ENCODE measurements around the gene NUDT14.

NUDT14 gene

DNA sequence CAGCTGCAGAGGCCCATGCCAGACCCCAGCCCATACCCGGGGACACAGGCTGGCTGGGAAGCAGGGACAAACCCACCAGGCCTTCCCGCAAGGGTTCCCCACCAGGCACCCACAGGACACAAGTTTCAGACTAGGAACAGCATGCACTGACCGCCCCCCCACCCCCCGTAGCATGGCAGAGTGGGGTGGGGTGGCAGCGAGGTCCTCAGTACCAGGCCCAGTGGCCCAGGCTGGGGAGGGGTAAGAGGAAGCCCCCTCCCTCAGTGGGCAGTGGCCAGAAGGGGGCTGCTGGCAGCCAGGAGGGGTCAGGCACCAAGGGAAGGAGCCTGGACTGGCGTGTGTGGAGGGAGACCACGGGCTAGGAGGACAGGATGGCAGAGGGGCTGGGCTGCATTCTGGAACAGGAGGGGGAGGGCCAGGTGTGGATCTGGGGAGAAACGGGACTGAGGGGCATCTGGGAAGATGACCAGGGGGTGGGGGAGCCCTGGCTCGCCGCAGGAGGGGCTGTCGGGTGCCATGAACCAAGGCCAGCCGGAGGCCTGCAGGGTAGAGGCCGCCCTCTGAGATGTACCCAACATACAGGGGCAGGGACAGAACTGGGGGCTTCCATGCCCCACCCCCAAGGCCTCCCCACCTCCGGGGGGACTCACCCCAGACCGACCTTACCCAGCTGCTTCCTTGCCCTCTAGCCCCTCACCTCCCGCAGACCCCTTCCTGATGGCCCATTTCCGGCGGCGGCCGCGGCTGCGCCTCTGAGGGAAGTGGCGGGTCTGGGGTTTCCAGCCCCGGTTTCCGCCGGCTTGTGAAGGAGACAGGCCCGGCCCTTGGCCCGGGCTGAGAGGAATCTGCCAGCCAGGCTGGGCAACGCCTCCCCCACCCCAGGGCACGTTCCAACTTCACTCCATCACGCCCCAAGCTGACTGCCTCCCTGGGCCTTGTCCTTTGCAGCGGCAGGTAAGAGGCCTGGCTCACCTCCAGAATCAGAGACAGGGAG is 6.9 kb downstream of the NUDT14 start:
- TF ChIP-seq MYC (IDR thresholded peaks at IDR 0.05; ENCODE audit: low read depth, low read length), result no peak
- TF ChIP-seq, protein P1, sequence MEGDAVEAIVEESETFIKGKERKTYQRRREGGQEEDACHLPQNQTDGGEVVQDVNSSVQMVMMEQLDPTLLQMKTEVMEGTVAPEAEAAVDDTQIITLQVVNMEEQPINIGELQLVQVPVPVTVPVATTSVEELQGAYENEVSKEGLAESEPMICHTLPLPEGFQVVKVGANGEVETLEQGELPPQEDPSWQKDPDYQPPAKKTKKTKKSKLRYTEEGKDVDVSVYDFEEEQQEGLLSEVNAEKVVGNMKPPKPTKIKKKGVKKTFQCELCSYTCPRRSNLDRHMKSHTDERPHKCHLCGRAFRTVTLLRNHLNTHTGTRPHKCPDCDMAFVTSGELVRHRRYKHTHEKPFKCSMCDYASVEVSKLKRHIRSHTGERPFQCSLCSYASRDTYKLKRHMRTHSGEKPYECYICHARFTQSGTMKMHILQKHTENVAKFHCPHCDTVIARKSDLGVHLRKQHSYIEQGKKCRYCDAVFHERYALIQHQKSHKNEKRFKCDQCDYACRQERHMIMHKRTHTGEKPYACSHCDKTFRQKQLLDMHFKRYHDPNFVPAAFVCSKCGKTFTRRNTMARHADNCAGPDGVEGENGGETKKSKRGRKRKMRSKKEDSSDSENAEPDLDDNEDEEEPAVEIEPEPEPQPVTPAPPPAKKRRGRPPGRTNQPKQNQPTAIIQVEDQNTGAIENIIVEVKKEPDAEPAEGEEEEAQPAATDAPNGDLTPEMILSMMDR (IDR thresholded peaks at IDR 0.05; ENCODE audit: low read depth, low read length), result no peak
- no peak for TF ChIP-seq POLR2A (IDR thresholded peaks at IDR 0.05; ENCODE audit: extremely low read depth, insufficient read length)
- TF ChIP-seq, protein P2, sequence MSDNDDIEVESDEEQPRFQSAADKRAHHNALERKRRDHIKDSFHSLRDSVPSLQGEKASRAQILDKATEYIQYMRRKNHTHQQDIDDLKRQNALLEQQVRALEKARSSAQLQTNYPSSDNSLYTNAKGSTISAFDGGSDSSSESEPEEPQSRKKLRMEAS (IDR thresholded peaks at IDR 0.05; ENCODE audit: low read depth, low read length), result no peak
- no peak overlapping the region for H3K4me3 ChIP-seq (ENCODE audit: low read depth, low read length)
- DNase-seq (ENCODE audit: low read depth), result peak; percentile 48

DNA sequence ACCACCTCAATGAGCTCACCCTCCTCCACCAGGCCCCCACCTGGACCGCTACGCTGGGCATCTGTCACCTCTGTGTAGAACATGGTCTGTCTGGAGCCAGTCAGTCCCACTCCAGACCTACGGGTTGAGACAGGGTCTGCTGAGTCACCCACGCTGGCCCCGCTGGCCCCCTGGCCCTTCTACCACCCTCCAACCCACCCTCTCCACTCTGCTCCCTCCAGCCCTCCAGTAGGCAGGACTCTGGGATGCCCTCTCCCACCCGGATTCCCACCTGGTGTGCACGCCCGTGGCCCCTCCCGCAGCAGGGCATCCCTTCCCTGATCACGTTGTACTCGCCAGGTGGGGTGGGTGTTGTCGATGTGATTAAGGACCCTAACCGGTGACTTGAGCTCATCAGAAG is 8.0 kb downstream of the NUDT14 start:
- TF ChIP-seq MYC (IDR thresholded peaks at IDR 0.05; ENCODE audit: low read depth, low read length) (no peak), POLR2A (IDR thresholded peaks at IDR 0.05; ENCODE audit: extremely low read depth, insufficient read length) (no peak)
- TF ChIP-seq, protein P1 (IDR thresholded peaks at IDR 0.05; ENCODE audit: low read depth, low read length), result no peak
- TF ChIP-seq, protein P2 (IDR thresholded peaks at IDR 0.05; ENCODE audit: low read depth, low read length), result no peak
- DNase-seq (ENCODE audit: low read depth), result no peak
- H3K4me3 ChIP-seq (ENCODE audit: low read depth, low read length), result no peak overlapping the region

DNA sequence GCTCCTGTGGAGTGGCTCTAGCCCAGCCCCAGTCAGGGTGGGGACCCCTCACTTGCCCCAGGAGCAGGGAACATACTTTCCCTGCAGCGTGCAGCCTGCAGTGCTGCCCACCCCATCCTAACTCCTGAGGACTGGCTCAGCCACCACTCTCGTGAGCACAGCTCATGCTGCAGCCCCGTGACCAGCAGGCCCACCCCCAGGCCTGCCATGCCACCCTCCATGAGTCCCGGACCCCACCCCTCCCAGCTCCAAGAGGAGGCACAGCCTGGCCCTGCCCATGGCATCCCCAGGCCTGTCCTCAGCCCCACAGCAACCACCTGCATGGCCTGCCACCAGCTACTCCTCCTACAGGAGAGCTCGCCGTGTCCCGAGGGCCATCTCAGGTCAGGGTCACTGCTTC is 8.6 kb downstream of the NUDT14 start:
- no peak for TF ChIP-seq POLR2A (IDR thresholded peaks at IDR 0.05; ENCODE audit: extremely low read depth, insufficient read length)
- TF ChIP-seq, protein P2 (IDR thresholded peaks at IDR 0.05; ENCODE audit: low read depth, low read length), result no peak
- TF ChIP-seq, protein P1 (IDR thresholded peaks at IDR 0.05; ENCODE audit: low read depth, low read length), result no peak
- TF ChIP-seq MYC (IDR thresholded peaks at IDR 0.05; ENCODE audit: low read depth, low read length), result no peak
- no peak overlapping the region for H3K4me3 ChIP-seq (ENCODE audit: low read depth, low read length)
- no peak for DNase-seq (ENCODE audit: low read depth)

DNA sequence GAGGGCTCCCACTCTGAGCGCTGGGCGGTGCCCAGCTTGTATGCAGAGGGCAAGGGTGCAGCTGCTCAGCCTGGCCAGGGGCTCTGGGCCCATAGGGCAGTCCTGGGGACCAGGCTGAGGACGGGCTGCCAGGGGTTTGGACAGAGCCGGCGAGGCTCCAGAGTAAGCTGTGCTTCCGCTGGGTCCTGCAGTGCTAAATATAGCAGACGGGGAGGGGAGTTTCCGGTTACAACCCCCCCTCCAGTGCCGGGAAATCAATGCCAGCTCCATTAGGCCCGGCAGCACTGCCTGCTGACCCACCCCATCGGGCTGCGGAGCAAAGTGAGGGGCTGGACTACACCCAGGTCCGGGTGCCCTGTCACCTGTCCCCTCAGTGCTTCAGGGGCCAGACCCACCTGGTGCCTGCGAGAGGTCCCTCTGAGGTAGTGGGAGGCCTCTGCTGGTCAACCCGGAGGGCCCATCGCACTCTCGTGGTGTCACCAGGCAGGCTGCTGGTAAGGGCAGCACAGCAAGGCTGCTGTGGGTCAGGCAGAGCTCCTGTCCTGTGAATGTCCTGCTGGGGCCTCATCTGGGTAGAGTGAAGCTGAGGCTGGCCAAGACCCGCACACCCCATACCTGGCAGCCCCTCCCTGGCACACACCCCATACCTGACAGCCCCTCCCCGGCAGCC is 10.0 kb downstream of the NUDT14 start:
- H3K4me3 ChIP-seq (ENCODE audit: low read depth, low read length), result no peak overlapping the region
- no peak for DNase-seq (ENCODE audit: low read depth)
- TF ChIP-seq, protein P1 (IDR thresholded peaks at IDR 0.05; ENCODE audit: low read depth, low read length), result no peak
- TF ChIP-seq MYC (IDR thresholded peaks at IDR 0.05; ENCODE audit: low read depth, low read length), result no peak
- TF ChIP-seq, protein P2 (IDR thresholded peaks at IDR 0.05; ENCODE audit: low read depth, low read length), result no peak
- no peak for TF ChIP-seq POLR2A (IDR thresholded peaks at IDR 0.05; ENCODE audit: extremely low read depth, insufficient read length)

DNA sequence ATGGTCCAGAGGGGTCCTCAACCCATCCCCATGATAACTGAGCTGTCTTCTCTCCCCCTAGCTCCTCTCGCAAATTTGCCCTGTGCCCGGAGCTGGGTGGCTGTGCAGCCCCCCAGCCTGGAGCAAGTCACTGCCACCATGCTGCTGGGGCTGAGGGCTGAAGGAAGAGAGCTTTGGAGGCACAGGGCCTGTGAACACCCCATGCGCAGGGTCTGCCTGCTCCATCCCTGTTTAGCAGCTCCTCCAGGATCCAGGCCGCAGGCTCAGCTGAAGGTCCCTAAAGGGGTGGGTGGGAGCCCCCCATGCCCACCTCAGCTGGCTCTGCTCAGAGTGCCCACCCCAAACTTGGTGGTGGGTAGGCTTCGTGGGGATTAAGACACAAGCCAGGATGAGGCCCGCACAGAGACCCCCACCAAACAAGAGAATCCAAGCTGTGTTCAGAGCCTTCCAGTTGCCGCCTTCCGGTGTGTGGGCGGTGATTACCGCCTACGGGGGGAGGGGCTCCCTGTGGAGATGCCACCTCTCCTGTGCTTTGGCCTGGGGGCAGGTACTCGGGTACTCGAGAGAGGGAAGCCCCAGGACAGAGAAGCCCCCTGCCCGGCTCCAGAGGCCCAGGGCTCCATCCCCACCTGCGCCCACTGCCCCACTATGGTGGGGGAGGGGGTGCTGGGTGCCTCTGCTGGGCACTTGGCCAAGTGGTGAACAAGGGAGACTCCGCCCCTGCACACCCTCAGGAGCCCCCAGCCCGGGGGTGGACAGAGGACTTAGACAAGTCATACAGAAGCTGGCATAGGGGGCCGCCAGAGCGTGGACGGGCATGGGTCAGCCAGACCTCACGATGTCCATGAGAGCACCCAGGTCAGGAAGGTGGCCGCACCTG is 11.1 kb downstream of the NUDT14 start:
- no peak for DNase-seq (ENCODE audit: low read depth)

More for the DNA sequence above, 11.1 kb downstream of the NUDT14 start:
- TF ChIP-seq MYC (IDR thresholded peaks at IDR 0.05; ENCODE audit: low read depth, low read length) (no peak), POLR2A (IDR thresholded peaks at IDR 0.05; ENCODE audit: extremely low read depth, insufficient read length) (no peak)
- TF ChIP-seq, protein P1 (IDR thresholded peaks at IDR 0.05; ENCODE audit: low read depth, low read length), result no peak
- TF ChIP-seq, protein P2 (IDR thresholded peaks at IDR 0.05; ENCODE audit: low read depth, low read length), result no peak
- no peak overlapping the region for H3K4me3 ChIP-seq (ENCODE audit: low read depth, low read length)

All from NB4 (cell line).